SK-N-MC (cell line): ENCODE results near the gene TNNC1.

Experiments
- EZH2 ChIP-seq: fragments of 200-600 bp; sonication (generic); IDR thresholded peaks from one replicate; pipeline ENCODE4 v1.6.1; 2017; ENCODE audit warnings: antibody characterized with exemption
- POLR2AphosphoS5 ChIP-seq: IDR thresholded peaks from 2 replicates; pipeline ENCODE4 v1.6.1; 2012; ENCODE audit warnings: mild to moderate bottlenecking, low read depth, low read length, borderline replicate concordance

DNA sequence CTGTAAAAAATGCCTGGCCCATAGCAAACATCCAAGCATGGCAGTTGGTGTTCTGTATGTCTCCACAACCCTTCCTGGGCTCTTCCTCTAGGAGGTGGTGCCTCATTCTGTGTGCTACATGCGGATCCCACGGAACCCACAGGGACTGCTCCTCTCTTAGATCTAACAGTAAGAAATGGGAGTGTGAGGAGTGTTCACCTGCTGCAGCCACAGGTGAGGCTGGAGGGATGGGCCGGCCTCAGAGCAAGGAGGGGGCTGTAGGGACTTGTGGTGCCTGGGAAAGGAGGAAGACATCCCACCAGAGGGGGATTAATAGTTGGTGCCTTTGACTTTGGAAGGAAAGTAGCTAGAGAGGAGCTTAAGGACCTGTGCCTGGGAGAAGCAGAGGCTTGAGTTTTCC is 31.2 kb downstream of the TNNC1 start:
- TF ChIP-seq POLR2AphosphoS5 (no peak), EZH2 (no peak)
